Glomerular endothelial cell (primary cell): Measurements from ENCODE around the gene SCARF1. TPM values are rescaled to one million over a fixed set of nuclear protein-coding genes. Genes with fewer than 3 reads are reported as not detected.

Experiments
- DNase-seq: peaks from one replicate; pipeline ENCODE4 v3.0.0-alpha.2; 2011; ENCODE audit warnings: low read depth, low spot score; ENCODE audit errors: extremely low read depth
- total RNA-seq: library from RNA; depleted of rRNA; stranded (reverse); fragments of >200 nt; gene quantifications from 2 replicates; pipeline ENCODE4 v1.2.3, GENCODE V29; 2015

SCARF1 gene
- total RNA-seq, 1 donor from 2014 or later: 202 TPM

DNA sequence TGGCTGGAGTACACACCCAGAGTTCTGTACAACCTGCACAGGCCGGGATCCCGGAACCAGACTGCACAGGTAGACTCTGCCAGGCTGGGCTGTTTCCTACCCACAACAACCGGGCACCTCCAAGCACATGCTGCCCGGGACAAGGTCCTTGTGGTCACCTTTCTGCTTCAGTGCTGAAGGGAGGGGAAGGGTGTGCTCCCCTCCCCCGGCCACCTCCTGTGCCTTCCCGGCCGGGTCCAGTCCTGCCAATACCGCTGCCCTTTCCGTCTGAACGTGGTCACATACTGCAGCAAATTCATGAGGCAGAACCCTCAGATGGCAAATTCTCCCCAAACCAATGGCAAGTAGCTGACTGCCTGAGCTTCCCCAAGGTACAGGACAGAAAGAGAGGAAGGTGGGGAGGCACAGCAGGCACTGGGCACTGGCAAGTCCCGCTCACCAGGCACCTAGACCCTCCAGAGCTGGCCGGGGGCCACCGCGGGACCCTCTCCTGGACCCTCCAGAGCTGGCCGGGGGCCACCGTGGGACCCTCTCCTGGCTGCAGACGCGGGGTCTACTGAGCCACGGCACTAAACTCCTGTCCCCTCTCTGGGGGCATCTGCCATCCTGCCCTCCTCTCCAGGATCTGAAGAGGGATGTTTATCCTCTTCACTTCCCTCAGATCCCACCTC is 39.7 kb downstream of the SCARF1 start:
- DNase-seq: no peak

DNA sequence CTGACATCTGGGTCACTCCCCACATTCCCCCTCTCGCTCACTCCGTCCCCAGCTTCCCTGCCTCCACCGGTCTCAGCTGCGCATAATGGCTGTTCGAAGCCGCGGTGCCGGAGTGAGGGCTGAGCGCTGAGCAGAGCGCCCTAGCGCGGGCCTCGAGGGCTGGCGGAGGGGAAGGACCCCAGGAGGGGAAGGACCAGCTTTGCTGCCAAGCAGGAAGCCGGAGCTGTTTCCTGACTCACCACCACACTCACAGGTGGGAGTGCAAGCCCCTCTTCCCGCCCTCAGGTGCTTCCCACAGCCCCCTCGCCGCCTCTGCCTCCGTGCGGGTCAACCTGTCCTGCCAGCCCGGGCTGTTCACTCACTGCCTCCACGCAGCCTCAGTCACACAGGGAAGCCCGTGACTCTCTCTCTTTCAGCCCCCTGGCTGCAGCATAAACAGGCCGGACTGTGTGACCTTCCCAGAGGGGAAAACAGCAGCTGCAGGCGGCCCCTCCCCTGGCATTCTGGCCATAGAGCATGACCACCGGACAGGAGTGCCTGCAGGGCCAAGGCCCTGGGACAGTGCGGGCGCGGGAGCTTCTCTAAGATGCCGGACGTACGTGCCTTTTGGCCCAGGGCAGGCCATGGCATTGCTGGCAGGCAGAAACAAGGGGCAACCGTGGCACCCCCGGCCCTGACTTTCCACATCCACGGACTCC is 40.6 kb downstream of the SCARF1 start:
- DNase-seq: no peak

DNA sequence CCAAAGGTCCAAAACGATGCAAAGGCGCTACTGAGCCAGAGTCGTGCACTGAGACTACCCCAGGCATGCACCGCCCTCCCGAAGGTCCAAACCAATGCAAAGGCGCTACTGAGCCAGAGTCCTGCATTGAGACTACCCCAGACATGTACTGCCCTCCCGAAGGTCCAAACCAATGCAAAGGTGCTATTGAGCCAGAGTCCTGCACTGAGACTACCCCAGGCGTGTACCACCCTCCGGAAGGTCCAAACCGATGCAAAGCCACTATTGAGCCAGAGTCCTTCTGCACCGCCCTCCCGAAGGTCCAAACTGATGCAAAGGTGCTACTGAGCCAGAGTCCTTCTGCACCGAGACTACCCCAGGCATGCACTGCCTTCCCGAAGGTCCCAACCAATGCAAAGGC is 44.0 kb downstream of the SCARF1 start:
- no peak for DNase-seq

DNA sequence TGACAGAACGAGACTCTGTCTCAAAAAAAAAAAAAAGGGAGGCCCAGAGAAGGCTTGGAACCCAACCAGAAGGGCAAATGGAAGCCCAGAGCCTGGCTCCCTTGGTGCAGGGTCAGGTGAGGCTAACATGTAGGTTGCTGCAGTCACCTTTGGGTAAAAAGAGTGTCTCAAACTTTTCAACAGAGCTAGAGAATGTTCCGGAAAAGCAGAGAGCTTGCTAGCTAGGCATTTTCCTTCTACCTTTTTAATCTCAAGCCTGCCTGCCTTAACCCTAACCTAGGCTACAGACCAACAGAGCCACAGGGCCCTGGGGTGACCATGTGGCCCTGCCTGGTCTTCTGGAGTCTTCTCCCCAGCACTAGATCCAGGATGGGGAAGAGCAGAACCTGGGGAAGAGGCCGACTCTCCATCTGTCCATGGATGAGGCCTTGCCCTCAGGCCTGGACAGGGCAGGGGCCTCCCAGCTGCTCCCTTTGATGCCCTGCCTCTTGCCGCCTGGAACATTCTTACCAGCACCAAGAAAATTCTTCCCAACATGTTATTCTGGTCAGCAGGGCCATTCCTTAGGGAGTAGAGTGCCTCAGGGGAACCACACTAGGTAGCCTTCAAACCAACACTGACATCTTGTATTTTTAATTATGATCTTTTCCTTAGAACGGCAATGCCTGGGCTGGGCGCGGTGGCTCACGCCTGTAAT is 47.0 kb downstream of the SCARF1 start:
- DNase-seq: no peak

DNA sequence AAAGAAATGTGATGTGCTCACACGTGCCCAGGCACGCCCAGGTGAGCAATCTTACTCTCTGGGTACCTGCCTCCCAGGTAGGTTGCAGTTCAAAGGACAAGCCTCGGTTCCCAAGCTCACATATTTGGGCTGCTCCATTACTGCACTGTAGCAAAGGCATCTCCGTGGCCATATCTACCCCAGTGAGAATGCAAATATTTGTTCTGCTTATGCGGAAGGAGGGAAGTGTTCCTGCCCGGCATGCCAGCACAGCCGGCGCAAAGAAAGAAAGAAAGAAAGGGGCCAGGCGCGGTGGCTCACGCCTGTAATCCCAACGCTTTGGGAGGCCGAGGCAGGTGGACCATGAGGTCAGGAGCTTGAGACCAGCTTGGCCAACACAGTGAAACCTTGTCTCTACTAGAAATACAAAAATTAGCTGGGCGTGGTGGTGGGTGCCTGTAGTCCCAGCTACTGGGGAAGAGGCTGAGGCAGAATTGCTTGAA is 47.6 kb downstream of the SCARF1 start:
- no peak for DNase-seq

DNA sequence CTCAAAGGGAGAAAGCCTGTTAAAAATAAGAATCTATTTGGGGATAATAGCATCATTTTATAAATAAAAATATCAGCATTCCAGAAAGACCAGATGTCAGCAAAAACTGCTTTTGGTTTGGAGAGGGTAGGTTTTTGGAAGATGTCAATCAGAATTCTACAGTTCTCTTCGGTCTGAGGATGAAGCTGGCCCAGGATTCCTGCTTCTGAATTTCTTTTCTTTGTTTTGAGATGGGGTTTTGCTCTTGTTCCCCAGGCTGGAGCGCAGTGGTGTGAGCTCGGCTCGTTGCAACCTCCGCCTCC is 52.0 kb downstream of the SCARF1 start:
- DNase-seq: no peak

DNA sequence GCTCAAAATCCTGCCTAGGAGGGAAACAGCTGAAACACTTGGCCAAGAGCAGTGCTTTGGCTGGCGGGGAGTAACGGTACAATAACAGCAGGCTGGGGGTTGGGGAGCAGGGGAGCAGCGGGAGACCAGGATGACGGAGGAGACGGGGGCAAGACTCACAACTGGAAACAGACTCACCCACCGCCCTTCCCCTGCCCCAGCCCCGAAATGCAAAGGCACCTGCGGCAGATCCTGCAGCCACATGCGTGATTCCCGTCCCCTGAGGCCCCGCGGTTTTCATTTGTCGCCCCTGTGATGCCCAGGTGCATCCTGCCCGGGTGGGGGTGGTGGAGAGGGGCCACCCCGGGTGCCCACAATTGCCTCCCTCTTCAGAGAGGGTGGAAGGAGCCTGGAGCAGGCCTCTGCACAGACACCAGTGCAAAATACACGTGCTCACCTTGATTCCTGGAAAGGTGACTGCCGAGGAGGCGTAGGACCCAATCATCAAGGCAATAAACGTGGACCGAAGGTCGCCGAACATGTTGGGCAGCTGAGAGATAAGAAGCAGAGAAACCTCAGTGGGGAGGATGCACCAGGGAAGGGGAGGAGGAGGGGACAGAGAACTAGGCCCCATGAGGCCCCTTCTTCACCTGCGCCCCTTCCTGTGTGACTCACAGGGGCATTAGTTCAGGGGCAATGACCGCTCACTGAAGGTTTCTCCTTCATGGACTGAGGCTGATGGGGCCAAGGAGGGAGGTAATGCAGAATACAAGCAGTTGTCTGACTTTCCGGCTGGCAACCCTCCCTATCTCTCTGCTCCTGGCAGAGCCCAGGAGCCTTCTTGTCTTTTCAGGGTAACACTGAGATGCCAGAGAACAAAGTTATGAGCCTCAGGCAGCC is 52.5 kb downstream of the SCARF1 start:
- DNase-seq: no peak

DNA sequence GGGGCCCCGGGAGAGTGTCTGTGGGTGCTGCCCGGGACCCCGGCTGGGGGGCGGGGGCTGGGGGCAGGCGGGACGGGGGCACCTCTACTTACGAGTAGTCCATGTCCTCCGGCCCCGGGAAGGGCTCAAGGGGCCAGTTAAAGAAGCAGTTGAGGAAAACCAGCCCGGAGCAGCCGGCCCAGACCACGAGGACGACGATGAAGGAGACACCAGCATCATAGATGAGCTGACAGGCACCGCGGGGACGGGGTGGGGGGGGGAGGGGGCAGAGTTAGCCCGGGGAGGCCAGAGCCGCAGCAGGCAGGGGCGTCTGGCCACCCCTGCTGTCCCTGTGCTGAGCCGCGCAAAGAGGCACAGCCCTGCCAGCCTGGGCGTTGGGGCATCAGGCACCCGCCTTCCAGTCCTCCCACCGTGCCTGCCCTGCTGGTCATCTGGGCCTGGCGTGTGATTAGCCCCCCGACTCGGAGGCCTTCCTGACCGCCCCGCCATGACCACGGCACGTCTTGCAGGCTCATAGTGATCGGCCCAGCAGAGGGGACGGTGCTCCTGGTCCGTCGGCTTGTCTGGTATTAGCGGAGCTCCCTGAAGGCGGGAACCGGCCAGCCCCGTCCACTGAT is 54.0 kb downstream of the SCARF1 start:
- DNase-seq: no peak

DNA sequence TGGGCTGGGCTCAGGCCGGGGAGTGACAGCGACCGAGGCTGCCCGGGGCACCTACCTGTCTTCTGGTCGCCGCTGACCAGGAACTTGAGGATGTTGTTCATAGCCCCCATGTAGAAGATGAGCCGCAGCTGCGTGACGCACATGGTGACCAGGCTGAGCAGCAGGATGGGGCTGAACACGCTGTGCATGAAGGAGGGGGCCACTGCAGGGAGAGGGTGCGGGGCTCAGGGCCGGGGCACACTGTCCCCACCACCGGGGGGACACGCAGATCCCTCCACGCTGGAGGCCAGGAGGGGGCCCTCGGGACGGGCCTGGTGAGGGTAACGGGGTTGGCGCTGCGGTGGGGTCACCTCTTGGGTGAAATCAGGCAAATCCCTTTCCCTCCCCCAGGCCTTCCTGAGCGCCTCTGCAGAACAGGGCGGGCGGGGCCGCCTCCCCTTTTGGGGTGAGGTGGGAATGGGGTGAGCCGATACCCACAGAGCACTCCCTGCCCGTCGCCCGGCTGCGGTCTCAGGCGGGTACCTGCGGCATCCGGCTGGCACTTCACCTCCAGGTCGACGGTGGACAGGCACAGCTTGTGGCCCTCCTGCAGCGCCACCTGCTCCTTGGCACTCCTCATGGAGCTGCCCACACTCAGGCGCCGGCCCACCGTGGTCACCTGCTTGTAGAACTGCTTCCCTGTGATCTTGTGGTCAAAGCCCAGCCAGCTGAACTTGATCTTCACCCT is 54.6 kb downstream of the SCARF1 start:
- DNase-seq: no peak

DNA sequence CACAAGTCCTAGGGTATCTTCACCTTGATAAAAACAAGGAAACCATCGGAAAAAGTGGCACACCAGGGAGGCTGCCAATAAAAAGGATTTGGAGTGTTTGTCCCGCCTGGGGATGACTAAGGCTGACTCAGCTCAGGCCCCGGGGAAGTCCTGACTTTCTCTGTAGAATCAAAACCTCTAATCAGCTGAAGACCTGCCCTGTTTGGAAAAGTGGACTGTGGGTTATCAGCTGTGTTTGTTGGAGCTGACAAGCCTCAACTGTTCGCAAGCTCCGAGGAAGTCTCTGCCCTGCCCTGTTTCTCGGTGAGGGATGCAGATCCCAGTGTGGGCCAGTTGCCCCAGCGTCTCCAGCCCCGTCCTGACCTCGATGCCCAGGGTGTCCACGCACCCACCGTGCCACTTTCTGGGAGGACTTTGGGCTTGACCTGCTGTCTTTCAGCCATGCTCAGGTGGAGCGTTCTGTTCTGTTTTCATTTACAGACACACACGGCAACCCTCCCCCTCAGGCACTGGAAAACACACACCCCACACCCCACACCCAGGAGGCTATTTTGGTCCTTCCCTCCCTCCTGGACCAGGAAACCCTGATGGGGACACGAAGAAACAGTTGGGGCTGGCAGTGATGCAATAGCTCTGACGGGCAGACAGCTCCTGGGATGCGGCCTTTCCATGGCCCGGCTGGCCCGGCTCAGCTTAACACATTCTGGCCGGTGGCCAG is 55.3 kb downstream of the SCARF1 start:
- no peak for DNase-seq

DNA sequence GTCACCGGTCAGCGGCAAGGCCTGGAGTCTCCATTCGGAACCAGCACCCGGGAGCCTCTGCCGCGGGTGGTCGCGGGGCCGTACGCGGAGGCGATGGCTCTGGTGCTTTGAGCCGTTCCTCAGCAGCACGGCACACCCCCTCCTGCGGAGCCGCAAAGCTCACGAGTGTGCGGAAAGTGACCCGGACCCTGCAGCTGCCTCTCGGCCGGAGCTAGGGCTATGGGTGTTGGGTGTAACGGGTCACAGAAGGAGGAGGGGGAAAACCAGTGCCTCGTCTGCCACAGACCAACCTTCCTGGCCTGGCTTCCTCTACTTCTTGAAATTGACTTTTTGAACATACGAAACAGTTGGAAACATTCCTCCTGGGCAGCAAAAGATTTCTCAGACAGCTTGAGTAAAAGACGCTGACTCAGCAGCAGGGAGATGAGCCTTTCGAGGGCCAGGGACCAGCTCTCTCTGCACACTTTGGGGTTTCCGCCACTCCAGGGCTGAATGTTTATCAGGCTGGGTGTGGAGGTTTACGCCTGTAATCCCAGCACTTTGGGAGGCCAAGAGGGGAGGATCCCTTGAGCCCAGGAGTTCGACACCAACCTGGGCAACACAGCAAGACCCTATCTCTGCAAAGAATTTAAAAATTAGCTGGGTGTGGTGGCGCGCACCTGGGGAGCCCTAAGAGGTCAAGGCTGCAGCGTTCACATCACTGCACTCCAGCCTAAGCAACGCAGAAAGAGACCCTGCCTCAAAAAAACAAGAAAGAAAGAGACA is 56.5 kb downstream of the SCARF1 start:
- DNase-seq: no peak

DNA sequence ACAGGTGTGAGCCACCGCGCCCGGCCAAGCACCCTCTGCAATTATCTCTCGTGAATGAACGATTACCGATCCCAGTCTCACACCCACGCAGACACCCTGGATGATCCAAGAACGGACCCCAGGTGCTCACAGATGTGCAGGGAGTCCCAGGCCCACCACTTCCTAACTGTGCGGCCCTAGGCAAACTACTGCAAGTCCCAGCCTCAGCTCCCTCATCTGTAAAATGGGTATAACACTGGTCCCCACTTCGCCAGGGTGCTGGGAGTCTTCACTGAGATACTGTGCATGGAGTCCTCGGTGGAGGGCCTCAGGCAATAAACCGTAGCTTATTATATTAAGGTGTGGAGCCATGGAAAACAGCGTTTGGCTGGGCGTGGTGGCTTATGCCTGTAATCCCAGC is 61.4 kb downstream of the SCARF1 start:
- no peak for DNase-seq

Other genes with a start within 250 kb of the SCARF1 start
- gene YWHAE, start 245.5 kb downstream of the SCARF1 start, total RNA-seq: 1,081 and 1,114 TPM in 2 replicates
- 79.9 and 89.7 TPM in 2 replicates for gene CRK, start 189.5 kb downstream of the SCARF1 start, total RNA-seq
- 173 and 196 TPM in 2 replicates for gene MYO1C, start 153.0 kb downstream of the SCARF1 start, total RNA-seq
- 49.0 and 66.6 TPM in 2 replicates for gene INPP5K, start 129.1 kb downstream of the SCARF1 start, total RNA-seq
- 55.1 and 66.2 TPM in 2 replicates for gene PITPNA, start 82.9 kb downstream of the SCARF1 start, total RNA-seq
- 29.5 and 48.9 TPM in 2 replicates for gene SLC43A2, start 16.9 kb downstream of the SCARF1 start, total RNA-seq
- 17.1 and 34.2 TPM in 2 replicates for gene RILP, start 4.1 kb upstream of the SCARF1 start, total RNA-seq
- 175 and 180 TPM in 2 replicates for gene PRPF8, start 39.1 kb upstream of the SCARF1 start, total RNA-seq
- gene TLCD2, start 64.6 kb upstream of the SCARF1 start, total RNA-seq: 0.78 and 1.4 TPM in 2 replicates
- 27.3 and 30.0 TPM in 2 replicates for gene WDR81, start 79.0 kb upstream of the SCARF1 start, total RNA-seq
- gene SERPINF2, start 97.1 kb upstream of the SCARF1 start, total RNA-seq: 1.6 TPM in 1 of 2 replicates, not detected in the other
- 0.48 and 1.8 TPM in 2 replicates for gene SERPINF1, start 116.3 kb upstream of the SCARF1 start, total RNA-seq
- gene SMYD4, start 184.2 kb upstream of the SCARF1 start, total RNA-seq: 6.6 and 9.2 TPM in 2 replicates
- gene RPA1, start 184.3 kb upstream of the SCARF1 start, total RNA-seq: 23.3 and 29.2 TPM in 2 replicates